Astrocyte of the hippocampus (primary cell): ENCODE measurements around the gene AP3M1.

Source experiments
- DNase-seq: peaks from one replicate; pipeline ENCODE4 v3.0.0; 2011; ENCODE audit warnings: low read depth, low spot score

Gene AP3M1

DNA sequence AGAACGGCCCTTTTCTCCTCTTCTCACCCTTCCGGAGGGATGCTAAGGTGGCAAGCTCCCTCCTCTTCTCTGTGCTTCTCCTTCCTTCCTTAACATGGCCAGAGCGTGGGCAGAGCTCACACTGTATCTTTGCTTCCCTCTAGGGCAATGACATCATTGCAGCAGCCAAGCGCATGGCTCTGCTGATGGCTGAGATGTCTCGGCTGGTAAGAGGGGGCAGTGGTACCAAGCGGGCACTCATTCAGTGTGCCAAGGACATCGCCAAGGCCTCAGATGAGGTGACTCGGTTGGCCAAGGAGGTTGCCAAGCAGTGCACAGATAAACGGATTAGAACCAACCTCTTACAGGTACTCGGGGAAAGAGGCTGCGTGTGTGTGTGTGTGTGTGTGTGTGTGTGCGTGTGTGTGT lies 36.6 kb downstream of the AP3M1 start:
- no peak for DNase-seq

DNA sequence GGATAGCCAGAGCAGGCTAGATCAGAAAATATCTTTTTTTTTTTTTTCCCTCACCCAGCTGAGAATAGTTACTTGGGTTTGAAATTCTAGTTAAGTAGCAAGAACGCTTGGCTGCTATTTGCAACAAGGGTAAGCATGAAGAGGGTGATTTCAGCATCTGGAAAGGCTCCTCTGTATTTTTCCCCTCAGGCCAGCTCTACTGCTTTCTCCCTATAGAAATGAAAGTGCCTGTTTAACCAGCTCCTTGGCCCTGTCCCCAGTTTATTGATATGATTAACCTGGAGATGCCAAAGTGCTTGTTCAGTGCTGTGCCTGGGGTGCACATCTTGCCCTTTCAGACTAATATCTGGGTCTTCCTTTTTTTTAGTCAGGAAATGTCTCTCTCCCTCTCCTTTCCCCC lies 37.1 kb downstream of the AP3M1 start:
- DNase-seq: no peak

DNA sequence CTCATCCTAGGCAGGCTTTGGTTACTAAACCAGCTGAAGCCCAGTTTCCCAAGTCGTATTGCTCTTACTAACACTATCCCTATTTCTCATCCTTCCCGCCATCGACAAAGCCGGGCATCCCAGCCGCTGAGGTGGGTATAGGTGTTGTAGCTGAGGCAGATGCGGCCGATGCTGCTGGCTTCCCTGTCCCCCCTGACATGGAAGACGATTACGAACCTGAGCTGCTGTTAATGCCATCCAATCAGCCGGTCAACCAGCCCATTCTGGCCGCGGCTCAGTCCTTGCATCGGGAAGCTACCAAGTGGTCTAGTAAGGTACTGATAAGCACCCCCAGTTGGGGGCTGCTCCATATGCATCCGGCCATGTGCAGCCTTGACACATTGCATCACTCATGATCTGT lies 38.8 kb downstream of the AP3M1 start:
- DNase-seq: no peak

DNA sequence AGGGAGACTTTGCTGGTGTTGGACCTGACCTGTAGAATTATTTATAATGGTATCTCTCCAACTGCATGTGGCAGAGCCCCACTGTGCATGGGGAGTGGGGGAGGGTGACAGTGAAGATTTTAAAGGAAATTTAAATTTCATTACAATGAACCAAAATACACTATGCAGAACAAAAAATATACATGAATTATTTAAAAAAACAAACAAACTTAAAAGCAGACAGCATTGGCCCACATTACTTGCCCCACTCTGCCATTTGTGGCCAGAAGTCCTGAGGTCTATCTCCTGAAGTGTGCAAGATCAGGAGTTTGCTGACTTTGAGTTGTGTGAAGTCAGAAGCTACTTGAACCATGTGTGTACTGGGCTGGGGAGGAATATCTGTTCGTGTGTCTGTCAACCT lies 40.5 kb downstream of the AP3M1 start:
- no peak for DNase-seq

DNA sequence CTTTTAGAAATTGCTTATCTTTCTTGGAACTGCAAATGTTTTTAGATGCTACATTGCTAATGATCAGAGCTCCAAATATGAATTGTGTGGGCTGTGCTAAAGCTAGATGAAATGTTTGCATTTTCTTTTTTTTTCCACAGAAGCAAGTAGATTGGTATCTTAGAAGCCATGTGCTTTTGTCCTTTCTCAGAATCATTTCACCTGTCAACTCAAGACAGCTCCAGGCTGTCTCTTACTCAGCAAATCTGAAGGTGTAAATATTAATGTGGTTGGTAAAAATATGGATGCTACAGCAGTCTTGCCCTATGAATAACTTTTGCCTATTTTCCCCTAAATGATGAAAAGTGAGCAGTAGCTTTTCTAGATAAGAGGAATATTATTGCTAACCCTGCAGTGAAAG lies 41.2 kb downstream of the AP3M1 start:
- DNase-seq: no peak

DNA sequence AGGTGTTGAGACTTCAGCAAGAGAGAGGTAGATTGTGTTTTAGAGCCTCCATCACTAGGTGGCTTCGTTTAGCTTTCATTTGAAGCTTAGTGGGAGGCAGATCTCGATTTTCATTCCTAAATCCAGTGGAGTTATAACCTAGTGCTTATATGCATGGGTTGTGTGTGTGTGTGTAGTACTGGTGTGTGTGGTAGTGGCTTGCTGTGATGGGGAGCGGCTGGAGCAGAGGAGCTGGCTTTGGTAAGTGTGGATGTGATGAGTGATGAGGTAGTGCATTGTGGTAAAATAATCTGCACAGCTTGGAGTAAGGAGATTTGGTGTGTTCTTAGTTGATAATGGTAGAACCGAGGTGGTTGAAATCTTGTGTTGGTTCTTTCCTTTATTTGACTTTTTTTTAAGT lies 43.2 kb downstream of the AP3M1 start:
- no peak for DNase-seq

DNA sequence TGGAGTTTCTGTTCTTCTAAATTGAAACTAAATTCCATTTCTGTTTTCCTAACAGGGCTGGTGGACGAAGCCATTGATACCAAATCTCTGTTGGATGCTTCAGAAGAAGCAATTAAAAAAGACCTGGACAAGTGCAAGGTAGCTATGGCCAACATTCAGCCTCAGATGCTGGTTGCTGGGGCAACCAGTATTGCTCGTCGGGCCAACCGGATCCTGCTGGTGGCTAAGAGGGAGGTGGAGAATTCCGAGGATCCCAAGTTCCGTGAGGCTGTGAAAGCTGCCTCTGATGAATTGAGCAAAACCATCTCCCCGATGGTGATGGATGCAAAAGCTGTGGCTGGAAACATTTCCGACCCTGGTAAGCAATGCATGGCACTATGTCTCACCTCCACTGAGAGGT lies 45.6 kb downstream of the AP3M1 start:
- no peak for DNase-seq

DNA sequence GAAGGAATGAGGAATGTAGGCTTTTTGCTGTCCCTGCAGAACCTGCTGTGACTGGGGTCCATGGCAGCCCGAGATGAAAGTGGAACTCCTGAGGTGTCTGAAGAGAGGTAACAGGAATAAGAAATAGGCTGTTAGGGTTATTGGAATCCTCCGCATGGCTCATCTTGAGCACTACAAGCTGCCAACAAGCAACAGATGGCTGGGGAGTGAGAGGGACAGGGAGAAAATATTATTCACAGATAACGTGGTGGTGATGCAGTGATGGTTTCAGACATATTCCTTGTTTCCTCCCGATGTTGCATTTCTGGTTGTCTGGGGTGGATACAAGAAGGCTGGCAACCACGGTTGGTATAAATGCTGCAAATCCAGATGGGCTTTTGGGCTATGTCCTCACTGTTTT lies 46.1 kb downstream of the AP3M1 start:
- DNase-seq: no peak

DNA sequence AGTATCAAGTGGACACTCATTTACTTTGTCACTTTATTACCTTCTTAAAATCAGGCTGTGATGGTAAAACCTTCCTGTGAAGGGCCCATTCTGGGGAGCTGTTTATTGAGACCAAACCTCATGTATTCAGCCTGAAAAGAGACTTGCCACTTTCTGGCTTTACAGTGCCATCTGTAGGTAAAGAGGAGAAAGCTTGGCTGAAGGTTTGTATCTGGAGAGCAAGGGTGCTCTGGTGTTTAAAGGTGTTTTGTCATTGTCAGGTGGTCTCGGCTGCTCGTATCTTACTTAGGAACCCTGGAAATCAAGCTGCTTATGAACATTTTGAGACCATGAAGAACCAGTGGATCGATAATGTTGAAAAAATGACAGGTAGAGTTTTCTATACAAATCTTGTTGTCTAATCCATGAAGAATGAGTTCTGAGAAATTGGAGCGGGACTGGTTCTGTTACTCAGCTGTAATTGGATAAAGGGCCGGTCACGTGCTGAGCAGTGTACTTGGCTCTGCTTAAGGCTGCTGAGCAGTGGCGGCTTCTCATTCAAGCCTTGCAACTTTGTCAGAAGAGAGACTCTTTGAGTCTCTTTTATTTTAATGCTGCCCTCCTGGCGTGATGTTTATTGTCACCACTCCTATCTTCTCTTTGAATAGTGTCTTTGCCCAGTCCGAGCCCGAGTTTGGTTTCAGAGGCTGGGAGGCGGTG lies 46.9 kb downstream of the AP3M1 start:
- peak; percentile 44 for DNase-seq

DNA sequence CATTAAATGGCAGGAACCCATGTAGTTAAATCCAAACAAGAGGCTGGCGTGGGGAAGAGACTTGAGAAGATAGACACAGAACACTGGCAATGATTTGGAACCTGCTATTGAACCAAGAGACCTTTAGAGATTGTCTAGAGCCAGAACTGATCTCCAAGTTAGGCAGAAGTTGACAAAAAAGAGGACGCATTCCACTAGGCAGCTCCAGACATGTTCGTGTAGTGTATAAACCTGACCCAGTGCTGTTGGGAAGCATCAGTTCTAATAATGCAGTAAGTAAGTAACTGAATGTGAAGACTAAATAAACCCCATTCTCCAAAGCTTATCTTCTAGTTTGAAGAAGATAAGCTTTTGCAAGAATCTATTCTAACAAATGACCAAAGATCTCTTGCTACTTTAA lies 50.8 kb downstream of the AP3M1 start:
- DNase-seq: no peak

DNA sequence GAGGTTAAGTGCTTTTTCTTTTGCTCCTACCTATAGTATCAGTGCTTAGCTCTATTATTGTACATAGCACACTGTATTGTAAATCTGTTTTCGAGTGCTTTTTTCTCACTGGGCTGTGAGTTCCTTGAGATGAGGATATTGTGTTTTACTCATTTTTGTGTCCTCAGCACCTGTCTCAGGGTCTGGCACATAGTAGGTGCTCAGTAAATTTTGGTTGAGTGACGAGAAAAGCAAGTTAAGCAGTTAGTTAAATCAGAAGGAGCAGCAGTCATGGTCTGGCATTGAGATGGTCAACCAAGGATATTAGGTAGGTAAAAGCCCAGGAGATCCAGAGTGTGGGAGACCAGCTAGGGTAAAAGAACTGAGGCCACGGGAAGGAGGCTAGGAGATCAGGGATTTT lies 51.2 kb downstream of the AP3M1 start:
- no peak for DNase-seq

DNA sequence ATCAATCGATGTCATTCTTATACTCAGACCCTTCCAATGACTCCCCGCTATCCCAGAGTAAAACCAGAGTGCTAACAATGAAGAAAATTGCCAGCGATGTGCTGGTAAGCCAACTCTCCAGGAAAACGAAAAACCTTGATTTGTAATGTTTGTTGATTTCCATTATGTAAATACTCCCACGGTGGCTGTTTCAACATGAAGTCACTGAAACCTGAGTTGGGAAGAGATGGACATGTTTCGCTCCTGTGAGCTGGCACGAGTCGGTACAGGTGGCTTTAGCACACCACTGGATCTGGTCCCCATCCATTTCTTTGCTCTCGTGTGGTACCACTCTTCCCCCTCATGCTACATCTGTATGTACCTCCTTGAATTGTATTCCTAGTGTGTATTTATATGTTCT lies 52.9 kb downstream of the AP3M1 start:
- DNase-seq: no peak

DNA sequence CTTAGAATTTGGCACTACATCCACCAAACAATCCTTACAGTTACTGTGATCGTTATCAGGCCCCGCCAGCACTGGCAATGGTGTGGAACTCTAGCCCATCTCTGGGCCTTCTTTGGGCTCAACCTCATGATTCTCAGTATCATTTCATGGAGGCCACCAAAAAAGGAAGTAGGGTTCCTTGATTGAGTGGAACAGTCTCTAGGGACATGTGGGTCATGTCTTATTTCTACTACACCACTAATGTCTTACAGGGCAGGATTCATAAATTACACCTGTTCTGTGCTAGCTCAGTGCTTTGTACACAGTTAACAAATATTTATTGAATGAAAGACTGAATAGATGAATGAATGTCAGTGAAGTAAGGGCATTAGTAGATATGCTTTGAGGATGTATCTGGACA lies 53.9 kb downstream of the AP3M1 start:
- DNase-seq: no peak

DNA sequence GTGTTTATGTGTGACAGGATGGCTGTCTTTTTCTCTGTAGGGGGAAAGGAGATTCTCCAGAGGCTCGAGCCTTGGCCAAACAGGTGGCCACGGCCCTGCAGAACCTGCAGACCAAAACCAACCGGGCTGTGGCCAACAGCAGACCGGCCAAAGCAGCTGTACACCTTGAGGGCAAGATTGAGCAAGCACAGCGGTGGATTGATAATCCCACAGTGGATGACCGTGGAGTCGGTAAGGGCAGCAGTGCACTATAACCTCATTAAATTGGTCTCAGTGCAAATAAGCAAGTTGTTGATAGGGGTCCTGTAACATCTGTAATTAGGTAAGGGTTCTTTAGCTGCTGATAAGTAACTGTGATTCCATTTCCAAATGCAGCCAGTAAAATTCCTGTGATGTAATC lies 56.4 kb downstream of the AP3M1 start:
- no peak for DNase-seq

DNA sequence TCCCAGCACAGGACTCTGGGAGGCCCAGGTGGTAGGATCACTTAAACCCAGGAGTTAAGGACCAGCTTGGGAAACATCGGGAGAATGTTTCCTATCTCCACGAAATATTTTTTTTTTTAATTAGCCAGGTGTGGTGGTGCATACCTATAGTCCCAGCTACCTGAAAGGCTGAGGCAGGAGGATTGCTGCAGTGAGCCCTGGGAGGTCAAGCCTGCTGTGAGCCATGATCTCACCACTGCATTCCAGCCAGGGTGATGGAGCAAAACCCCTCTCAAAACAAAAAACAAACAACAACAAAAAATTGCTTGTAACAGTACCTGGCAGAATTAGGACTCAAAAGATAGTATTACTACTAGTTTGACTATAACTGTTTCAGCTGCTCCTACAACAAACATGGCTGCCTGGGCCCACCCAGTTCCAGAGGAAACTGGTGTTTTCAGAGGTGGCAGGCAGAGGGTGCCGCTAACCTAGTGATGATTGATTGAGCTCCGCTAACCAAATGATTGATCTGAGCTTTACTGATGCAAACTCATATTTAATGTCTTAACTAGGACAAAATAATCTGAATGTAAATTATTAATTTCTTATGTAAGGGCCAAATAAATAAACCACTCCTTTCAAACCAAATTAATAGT lies 57.0 kb downstream of the AP3M1 start:
- DNase-seq: no peak

DNA sequence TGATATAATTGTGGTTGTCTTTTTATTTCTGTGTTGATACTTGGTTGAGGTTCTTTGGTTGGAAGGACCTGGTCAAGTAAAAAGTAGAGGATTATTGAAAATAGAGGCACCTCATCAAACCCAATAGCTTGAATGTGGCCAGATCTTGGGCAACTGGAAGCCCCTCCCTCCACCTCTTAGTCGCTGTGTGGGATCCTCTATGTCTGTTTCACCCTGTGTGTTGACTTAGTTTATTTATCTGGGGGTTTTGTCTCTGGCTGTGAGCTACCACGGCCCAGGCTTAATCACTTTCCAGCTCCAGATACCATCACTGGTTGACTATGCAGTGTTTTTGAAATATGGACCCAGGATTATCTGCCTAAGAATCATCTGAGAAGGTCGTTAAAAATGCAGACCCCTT lies 58.3 kb downstream of the AP3M1 start:
- DNase-seq: no peak

DNA sequence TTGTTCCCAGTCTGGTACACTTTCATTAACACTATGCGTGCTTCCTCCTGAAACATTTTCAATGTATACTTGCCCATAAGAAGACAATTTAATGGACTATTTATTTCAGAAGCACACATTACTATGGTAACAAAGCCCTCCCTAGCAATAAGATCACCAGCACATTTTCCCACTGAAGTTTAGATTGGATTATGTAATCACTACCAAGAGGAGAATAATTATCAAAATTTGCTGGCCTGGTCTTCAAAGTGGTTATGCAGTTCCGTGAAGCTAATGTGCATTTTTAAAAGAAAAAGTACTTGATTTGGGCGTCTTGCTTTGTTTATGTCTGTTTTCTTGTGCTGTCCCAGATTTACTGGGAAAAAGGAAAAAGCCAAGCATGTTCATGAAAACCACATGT lies 61.9 kb downstream of the AP3M1 start:
- DNase-seq: no peak

DNA sequence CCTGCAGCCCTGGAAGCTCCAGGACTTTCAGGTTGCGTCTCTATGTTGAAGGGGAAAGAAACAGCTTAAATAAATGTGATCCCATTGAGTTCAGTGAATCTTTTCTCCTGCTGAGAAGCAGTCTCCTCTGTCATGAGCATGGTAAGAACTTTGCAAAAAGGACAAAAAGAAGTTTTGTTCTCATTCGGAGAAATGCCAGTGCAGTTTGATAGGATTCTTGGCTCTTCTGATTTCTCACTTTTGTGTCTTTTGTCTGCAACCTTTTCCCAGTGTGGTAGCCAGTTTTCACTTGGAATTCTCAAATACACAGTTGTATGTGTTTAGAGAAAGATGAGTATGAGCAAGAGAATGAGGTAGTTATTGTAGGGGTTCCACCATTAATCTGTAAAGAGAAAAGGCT lies 64.3 kb downstream of the AP3M1 start:
- no peak for DNase-seq

DNA sequence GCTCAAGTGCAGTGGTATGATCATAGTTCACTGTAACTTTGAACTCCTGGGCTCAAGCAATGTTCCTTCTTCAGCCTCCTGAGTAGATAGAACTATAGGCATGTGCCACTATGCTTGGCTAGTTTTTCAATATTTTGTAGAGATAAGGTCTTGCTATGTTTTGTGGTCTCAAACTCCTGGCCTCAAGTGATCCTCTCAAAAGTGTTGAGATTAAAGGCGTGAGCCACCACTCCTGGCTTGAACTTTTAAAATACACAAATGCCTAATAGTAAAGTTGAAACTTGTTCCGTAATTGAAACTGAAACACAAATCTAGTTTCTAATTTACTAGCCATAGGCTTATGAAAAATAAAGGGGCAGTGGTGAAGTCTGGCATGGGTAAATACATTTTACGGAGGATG lies 65.7 kb downstream of the AP3M1 start:
- no peak for DNase-seq

DNA sequence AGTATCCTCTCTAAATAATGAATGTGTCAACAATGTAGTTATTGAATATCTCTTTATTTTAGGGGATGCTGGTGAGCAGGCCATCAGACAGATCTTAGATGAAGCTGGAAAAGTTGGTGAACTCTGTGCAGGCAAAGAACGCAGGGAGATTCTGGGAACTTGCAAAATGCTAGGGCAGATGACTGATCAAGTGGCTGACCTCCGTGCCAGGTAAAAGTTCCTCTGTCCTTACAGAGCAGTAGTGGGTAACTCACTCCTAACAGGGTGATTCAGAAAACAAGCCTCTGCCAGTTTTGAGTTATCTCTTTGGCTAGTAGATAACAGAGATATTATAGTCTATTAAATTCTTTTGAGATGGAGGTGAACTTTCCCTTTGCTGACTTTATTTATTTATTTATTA lies 67.3 kb downstream of the AP3M1 start:
- no peak for DNase-seq

DNA sequence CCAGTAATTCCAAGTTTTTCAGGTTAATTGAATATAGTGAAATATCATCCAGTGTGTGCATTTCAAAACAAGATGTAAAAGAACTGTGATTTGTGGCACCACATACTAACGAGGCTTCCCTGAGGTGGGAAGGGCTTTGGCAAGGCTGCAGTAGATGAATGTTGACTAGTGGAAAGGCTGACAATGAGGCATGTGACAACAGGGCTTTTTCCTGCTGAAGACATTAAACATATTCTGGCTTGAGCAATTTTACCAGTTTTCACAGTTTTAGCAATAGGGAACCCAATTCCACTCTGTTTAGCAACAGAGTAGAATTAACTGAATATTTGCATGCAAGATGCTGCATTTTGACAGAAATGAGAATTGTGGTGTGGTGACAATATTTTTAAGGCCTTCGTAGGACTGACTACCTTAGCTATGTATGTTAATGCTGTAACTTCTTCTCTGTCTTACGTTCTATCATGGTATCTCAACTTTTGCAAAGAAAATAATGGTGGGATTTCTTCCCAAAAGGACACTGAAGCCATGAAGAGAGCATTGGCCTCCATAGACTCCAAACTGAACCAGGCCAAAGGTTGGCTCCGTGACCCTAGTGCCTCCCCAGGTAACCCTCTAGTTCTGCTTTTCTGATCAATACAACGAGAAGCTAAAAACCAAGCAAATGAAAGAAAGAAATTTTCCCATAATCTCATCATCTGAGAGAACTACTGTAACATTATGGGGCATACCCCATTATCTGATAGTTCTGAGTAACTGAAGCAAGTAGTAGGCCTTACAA lies 68.5 kb downstream of the AP3M1 start:
- no peak for DNase-seq

DNA sequence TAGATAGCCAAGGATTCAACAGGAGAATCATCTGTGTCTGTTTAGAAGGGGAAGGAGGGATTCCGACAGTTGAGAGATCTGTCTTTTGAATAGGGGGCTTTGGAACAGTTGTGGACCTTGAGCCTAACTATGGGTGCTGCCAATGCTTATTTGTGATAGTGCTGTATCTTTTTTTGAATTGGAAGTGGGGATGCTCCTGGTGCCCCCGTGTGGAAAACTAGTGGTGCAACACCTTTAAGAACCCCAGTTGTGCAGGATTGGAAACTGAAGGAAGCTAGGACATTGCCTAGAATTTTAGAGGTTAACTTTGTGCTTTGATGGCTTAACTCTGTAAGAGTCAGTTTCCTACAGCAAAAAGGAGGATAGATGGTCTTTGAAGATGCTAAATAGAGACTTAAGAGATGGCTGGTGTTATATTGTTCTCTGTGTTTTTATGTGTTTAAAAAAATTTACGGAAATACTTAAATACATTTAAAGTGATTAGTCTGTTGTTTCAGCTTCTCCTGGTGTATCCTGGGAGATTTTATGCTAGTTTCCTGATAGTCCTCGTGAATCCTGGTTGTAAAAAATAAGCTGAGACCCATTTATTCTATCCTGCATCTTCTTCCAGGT lies 69.3 kb downstream of the AP3M1 start:
- peak; percentile 67 for DNase-seq
